HFFc6 (cell line): ENCODE data around the gene CHCHD6. TPM values are rescaled to one million over a fixed set of nuclear protein-coding genes. Genes with fewer than 3 reads are reported as not detected.

ENCODE experiments used
- DNase-seq: peaks from one replicate; pipeline ENCODE4 v3.0.0-alpha.2; 2018
- H3K27ac Mint-ChIP-seq: 2 replicates; pipeline ENCODE4 v1.8.0; 2020; ENCODE audit warnings: mild to moderate bottlenecking, mixed read lengths
- H3K27me3 Mint-ChIP-seq: 2 replicates; pipeline ENCODE4 v1.8.0; 2021; ENCODE audit warnings: mild to moderate bottlenecking, moderate library complexity, mixed read lengths; ENCODE audit not compliant: insufficient read depth
- H3K36me3 Mint-ChIP-seq: 2 replicates; pipeline ENCODE4 v1.8.0; 2021; ENCODE audit warnings: low read depth, mixed read lengths
- H3K4me1 Mint-ChIP-seq: 2 replicates; pipeline ENCODE4 v1.8.0; 2020; ENCODE audit warnings: low read depth, mixed read lengths
- H3K4me3 Mint-ChIP-seq: 2 replicates; pipeline ENCODE4 v1.8.0; 2020; ENCODE audit warnings: mild to moderate bottlenecking, moderate library complexity, mixed read lengths
- H3K9me3 Mint-ChIP-seq: 2 replicates; pipeline ENCODE4 v1.8.0; 2020; ENCODE audit warnings: mild to moderate bottlenecking, mixed read lengths
- CTCF ChIP-seq: fragments of 200-600 bp; sonication (generic); IDR thresholded peaks from 2 replicates; pipeline ENCODE4 v1.5.0; 2021; ENCODE audit warnings: antibody characterized with exemption, mild to moderate bottlenecking
- total RNA-seq, 6 experiments: library from RNA; stranded (reverse); fragmentation: NEBNext Ultra II Directional; extraction: Animal tissue kit (Norgen Biotek cat#: 25700); gene quantifications; 2 replicates in 1 of 6; 3 replicates in 5 of 6; pipeline ENCODE4 v1.2.3, GENCODE V29; 2021

Gene CHCHD6
- total RNA-seq, 6 experiments from 2014 or later: 18.6 to 22.9 (median 19.9) TPM

- H3K27ac Mint-ChIP-seq: no peak overlapping the region
- no peaks in the 10 kb centered on the region for H3K36me3 Mint-ChIP-seq
- no peak overlapping the region for H3K4me3 Mint-ChIP-seq
- no peaks in the 10 kb centered on the region for H3K9me3 Mint-ChIP-seq
- H3K4me1 Mint-ChIP-seq: peaks cover 8% of the 10 kb centered on the region; the same call in 1 of the 2 replicates
- H3K27me3 Mint-ChIP-seq: no peaks in the 10 kb centered on the region; the same call in 1 of the 2 replicates
- no peak for TF ChIP-seq CTCF
- no peak for DNase-seq
These were observed 248.4 kb downstream of the CHCHD6 start for GRCh38 chr3:126952261-126952982.

GRCh38 chr3:126952983-126953660, 249.1 kb downstream of the CHCHD6 start:
- no peaks in the 10 kb centered on the region for H3K9me3 Mint-ChIP-seq
- H3K4me1 Mint-ChIP-seq: peaks cover 8% of the 10 kb centered on the region; the same call in 1 of the 2 replicates
- no peaks in the 10 kb centered on the region; the same call in none of the 2 replicates for H3K27me3 Mint-ChIP-seq
- TF ChIP-seq CTCF: no peak
- no peak for DNase-seq
- H3K27ac Mint-ChIP-seq: no peak overlapping the region
- no peak overlapping the region for H3K4me3 Mint-ChIP-seq
- no peaks in the 10 kb centered on the region for H3K36me3 Mint-ChIP-seq

- Mint-ChIP-seq H3K4me3 (no peak overlapping the region), H3K36me3 (no peaks in the 10 kb centered on the region), H3K27me3 (no peaks in the 10 kb centered on the region; the same call in none of the 2 replicates), H3K4me1 (peaks cover 8% of the 10 kb centered on the region; the same call in 1 of the 2 replicates), H3K27ac (no peak overlapping the region), H3K9me3 (no peaks in the 10 kb centered on the region)
- no peak for TF ChIP-seq CTCF
- DNase-seq: peak; percentile 7
These were observed 250.3 kb downstream of the CHCHD6 start for GRCh38 chr3:126954141-126954842.

- Mint-ChIP-seq H3K4me3 (no peak overlapping the region), H3K27ac (no peak overlapping the region), H3K4me1 (peaks cover 15% of the 10 kb centered on the region), H3K36me3 (peaks cover under 1% of the 10 kb centered on the region), H3K27me3 (no peaks in the 10 kb centered on the region; the same call in none of the 2 replicates), H3K9me3 (no peaks in the 10 kb centered on the region)
- DNase-seq: no peak
- TF ChIP-seq CTCF: no peak
These were observed 251.2 kb downstream of the CHCHD6 start for GRCh38 chr3:126955004-126955790.

- no peak for DNase-seq
- TF ChIP-seq CTCF: no peak
- Mint-ChIP-seq H3K4me1 (peaks cover 27% of the 10 kb centered on the region), H3K4me3 (no peak overlapping the region), H3K36me3 (peaks cover 5% of the 10 kb centered on the region), H3K27me3 (no peaks in the 10 kb centered on the region; the same call in none of the 2 replicates), H3K9me3 (no peaks in the 10 kb centered on the region), H3K27ac (no peak overlapping the region)
These were observed 252.3 kb downstream of the CHCHD6 start for GRCh38 chr3:126956361-126956760.
